Panc1 (cell line): Measurements from ENCODE around the gene CACNG7.

Experiments
- POLR2AphosphoS5 ChIP-seq: IDR thresholded peaks from 2 replicates; pipeline ENCODE4 v1.6.1; 2012; ENCODE audit warnings: mild to moderate bottlenecking, low read depth, low read length, moderate library complexity
- TCF7L2 ChIP-seq: IDR thresholded peaks from 2 replicates; pipeline ENCODE4 v1.6.1; 2011; ENCODE audit warnings: mild to moderate bottlenecking, low read depth, low read length, inconsistent platforms
- TF ChIP-seq, protein P1 (sequence below): fragments of 450-650 bp; IDR thresholded peaks from 2 replicates; pipeline ENCODE4 v1.5.1; 2017; ENCODE audit warnings: mild to moderate bottlenecking
- TF ChIP-seq, protein P2 (sequence below), 2 experiments: IDR thresholded peaks; 2 replicates each; pipeline ENCODE4 v1.6.1; 2011 to 2012; ENCODE audit warnings: low read depth in 2 of 2, control low read depth in 1 of 2, low read length in 1 of 2, mild to moderate bottlenecking in 1 of 2, moderate library complexity in 1 of 2; ENCODE audit not compliant: insufficient read depth in 1 of 2

DNA sequence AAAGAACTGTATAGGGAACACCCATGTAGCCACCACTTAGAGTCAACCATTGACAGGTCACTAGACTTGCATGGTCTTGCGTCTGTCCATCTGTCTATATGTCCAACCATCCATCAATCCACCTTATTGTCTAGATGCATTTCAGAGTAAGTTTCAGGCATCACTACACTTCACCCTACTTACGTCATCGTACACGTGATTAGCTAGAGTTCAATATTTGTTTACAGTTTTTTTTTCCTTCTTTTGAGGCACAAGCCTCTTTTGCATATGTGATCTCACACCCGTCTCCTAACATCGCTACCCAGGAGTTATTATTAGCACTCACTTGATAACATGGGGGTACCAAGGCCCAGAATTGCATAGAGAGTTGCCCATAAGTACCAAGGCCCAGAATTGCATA is 6.9 kb downstream of the CACNG7 start:
- TF ChIP-seq, protein P1, sequence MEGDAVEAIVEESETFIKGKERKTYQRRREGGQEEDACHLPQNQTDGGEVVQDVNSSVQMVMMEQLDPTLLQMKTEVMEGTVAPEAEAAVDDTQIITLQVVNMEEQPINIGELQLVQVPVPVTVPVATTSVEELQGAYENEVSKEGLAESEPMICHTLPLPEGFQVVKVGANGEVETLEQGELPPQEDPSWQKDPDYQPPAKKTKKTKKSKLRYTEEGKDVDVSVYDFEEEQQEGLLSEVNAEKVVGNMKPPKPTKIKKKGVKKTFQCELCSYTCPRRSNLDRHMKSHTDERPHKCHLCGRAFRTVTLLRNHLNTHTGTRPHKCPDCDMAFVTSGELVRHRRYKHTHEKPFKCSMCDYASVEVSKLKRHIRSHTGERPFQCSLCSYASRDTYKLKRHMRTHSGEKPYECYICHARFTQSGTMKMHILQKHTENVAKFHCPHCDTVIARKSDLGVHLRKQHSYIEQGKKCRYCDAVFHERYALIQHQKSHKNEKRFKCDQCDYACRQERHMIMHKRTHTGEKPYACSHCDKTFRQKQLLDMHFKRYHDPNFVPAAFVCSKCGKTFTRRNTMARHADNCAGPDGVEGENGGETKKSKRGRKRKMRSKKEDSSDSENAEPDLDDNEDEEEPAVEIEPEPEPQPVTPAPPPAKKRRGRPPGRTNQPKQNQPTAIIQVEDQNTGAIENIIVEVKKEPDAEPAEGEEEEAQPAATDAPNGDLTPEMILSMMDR, result no peak
- TF ChIP-seq, protein P2, sequence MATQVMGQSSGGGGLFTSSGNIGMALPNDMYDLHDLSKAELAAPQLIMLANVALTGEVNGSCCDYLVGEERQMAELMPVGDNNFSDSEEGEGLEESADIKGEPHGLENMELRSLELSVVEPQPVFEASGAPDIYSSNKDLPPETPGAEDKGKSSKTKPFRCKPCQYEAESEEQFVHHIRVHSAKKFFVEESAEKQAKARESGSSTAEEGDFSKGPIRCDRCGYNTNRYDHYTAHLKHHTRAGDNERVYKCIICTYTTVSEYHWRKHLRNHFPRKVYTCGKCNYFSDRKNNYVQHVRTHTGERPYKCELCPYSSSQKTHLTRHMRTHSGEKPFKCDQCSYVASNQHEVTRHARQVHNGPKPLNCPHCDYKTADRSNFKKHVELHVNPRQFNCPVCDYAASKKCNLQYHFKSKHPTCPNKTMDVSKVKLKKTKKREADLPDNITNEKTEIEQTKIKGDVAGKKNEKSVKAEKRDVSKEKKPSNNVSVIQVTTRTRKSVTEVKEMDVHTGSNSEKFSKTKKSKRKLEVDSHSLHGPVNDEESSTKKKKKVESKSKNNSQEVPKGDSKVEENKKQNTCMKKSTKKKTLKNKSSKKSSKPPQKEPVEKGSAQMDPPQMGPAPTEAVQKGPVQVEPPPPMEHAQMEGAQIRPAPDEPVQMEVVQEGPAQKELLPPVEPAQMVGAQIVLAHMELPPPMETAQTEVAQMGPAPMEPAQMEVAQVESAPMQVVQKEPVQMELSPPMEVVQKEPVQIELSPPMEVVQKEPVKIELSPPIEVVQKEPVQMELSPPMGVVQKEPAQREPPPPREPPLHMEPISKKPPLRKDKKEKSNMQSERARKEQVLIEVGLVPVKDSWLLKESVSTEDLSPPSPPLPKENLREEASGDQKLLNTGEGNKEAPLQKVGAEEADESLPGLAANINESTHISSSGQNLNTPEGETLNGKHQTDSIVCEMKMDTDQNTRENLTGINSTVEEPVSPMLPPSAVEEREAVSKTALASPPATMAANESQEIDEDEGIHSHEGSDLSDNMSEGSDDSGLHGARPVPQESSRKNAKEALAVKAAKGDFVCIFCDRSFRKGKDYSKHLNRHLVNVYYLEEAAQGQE (IDR thresholded peaks at IDR 0.05; ENCODE audit: insufficient read depth in 1 of 2, low read depth in 2 of 2, low read length in 1 of 2), result no peak
- no peak for TF ChIP-seq POLR2AphosphoS5
- no peak for TF ChIP-seq TCF7L2
